Stimulated activated CD4-positive, alpha-beta T cell treated with anti-CD3 and anti-CD28 coated beads, TNF-alpha, amount 100 ng/mL, for 4 hours (primary cell): ENCODE results near the gene STARD5.
"Not testable (repeated sequence)": the region's sequence is repeated elsewhere in the genome, so short reads cannot be mapped to it uniquely, and the experiment has no call there.

ENCODE experiments used
- DNase-seq, 3 experiments: peaks; one replicate each; pipeline ENCODE4 v3.0.0-alpha.2; 2020; ENCODE audit warnings: low read depth in 3 of 3

Gene STARD5

GRCh38 chr15:81337713-81338157, 13.8 kb upstream of the STARD5 start:
- no peak for DNase-seq

DNA sequence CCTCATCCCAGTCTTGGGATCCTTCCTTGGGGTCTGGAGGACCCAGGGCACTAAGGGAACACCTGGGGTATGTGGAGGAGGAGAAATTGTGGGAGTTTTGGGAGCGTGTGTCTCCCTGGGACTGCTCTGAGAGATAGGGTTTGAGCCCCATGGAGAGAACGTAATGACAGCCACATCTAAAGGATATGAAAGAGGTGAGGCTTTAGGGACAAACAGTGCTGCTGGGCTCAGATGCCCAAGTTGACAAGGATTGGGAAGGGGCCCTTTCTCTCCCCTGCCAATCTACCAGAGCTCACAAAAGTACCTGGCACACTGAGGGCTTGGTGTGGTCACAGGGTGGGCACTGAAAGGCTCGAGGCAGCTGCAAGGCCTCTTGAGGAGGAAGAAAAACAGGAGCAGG, 13.3 kb upstream of the STARD5 start:
- no peak for DNase-seq

- peak in 1 of 3 experiments; percentile 12 for DNase-seq
Measured at GRCh38 chr15:81336568-81336967, 12.6 kb upstream of the STARD5 start.

DNA sequence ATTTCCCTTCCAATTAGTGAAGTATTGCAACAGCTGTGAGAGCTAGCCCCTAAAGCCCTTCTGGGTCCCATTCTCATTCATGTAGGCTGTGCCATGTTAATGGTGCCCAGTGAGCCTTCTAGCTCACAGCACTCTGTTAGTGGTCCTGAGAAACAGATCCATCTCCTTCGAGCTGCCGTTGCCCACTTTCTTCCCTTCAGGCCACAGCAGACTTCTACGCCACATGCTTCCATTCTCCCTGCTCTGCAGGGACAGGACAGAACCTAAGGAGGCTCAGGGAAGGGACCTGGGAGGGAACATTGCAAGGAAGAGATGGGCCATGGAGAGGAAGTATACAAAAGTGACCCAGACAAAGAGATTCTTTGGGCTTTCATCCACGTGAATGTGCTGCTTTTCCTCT, 11.7 kb upstream of the STARD5 start:
- no peak for DNase-seq

- DNase-seq, result no peak
Measured at GRCh38 chr15:81334768-81335435, 11.0 kb upstream of the STARD5 start.

DNA sequence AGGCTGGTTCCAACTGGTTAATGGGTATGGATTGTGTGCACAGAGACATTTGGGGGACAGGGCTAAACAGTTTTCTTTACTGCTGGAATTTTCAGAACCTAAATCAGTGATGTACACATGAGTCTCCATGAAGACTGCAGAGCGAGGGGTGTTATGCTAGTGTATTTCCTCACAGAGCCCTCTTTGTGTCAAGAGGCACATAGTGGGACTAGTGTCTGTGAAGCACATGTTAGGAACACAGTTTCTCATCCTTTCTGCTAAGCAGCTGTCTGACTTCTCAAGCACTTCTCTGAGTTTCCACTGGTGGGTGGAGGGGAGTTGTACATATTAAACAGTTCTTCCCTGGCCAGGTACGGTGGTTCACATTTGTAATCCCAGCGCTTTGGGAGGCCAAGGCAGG, 9.4 kb upstream of the STARD5 start:
- no peak for DNase-seq

DNA sequence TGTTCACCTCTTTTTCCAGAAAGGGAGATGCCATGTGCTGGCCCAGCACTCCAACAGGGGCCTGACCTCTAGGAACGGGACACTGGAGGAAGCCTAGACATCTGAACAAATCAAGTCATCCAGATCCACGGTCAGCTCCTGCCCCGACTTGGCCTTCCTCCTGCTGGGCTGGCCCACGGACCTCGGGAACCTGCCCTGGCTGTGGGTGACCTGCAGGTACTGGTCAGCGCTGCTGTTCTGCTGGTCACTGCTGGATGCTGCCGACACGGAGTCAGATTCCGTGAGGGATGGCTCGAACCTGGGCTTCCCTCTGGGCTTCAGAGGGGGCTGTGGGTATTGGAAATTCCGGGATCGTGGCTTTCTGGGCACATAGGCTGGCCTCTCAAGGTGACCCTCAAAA, 8.4 kb upstream of the STARD5 start:
- DNase-seq, result no peak

DNA sequence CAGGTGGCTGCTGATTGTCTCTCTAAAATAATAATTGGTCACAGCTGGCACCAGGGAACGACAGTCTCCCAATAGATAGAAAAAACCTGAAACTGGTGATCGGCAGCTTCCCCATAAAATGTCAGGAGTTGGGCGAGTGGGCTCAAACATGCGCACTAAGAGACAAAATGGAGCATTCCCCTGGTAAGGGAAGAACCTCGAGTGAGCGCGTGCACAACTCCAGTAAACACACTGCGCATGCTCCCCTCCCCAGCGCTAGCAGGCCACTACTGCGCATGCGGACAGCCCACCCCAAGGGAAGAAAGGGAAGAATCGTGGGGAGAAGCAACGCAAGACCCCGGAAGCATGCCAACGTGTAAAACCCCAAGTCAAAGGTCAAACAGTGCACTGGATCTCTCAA, 7.7 kb upstream of the STARD5 start:
- DNase-seq, result no peak

GRCh38 chr15:81331141-81331540, 7.2 kb upstream of the STARD5 start:
- not testable (repeated sequence) for DNase-seq

GRCh38 chr15:81330366-81331090, 6.6 kb upstream of the STARD5 start:
- no peak for DNase-seq

GRCh38 chr15:81329446-81329845, 5.5 kb upstream of the STARD5 start:
- no peak for DNase-seq

DNA sequence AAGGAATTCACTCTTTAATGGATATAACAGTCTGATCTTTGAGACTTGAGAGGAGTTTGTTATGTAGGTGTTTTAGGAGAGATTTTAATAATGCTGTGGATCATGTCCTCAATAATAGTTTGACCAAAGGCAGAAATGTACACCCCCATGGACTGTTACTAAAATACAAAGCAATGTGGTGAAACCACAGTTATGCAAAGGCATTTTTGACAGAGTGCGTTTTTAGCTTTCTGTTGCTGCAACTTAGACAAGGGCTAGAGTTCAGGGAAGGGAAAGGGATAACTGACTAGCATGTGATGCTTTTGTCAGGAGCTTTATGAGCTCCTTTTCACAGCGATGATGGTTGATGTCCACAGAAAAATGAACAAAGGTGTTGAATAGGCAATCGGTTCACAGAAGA, 3.6 kb upstream of the STARD5 start:
- no peak for DNase-seq

DNA sequence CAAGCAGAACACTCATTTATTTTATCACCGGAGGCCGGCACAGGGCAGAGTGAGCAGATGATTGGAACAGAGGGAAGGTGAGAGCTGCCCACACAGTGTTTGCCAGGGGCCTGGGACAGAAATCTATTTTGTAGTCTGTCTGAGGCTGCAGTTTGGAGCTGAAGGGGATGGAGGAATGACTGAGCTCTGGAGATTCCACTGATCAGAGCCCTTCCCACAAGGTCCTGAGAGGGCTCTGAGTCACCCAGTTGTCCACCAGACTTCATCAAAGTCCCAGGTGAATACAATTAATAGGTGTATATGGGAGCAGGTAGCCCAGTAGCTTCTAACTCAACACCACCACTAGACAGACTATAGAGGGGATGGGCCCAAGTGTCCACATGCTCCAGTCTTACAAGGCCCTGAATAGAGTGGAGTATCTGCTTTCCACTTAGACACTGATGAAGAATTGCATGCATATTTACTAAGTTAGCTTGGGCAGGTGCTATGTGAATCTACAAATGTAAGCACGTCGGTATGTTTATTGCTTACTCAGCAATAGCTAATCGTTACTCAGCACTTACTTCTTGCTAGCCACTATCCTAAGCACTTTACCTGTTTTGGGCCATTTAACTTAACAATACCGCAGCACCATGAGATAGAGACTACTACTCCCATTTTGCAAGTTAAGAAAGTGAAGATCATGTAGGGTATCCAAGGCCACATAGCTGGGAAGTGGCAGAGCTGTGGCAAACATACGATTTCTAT, 2.7 kb upstream of the STARD5 start:
- no peak for DNase-seq

DNA sequence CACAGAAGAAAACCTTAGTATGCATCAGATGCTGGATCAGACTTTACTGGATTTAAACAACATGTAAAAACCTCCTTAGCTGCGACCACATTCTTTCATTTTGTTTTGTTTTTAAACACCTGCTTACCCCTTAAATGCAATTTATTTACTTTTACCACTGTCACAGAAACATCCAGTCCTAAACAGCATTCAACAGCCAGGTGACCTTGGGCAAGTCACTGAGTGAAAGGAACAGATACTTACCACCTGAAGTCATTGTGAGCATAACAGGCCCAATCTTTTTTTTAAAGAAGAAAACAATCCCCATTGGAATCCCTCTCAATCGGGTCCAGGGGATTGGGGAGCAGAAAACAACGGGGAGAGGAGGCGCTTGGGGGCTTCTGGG, 390 bp downstream of the STARD5 start:
- no peak for DNase-seq

GRCh38 chr15:81322676-81323253, 1.2 kb downstream of the STARD5 start:
- DNase-seq, result no peak

GRCh38 chr15:81321667-81322066, 2.3 kb downstream of the STARD5 start:
- no peak for DNase-seq

DNA sequence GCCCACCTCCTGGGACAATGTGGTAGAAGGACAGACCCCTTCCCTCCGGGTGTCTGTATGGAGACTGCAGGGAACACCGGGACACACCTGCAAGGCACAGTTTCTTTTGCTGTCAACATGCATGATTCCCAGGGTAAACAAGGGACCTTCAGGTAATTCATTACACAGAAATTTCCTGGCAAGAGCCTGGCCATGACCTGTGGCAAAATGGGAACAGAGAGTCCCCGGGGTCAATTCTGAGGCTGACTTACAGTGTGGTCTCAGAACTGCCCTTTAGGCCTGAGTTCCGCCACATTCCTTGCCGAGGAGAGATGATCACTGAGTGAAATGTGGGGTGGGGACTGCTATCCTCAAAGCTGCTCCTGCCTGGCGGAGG, 6.3 kb downstream of the STARD5 start:
- DNase-seq, result no peak

DNA sequence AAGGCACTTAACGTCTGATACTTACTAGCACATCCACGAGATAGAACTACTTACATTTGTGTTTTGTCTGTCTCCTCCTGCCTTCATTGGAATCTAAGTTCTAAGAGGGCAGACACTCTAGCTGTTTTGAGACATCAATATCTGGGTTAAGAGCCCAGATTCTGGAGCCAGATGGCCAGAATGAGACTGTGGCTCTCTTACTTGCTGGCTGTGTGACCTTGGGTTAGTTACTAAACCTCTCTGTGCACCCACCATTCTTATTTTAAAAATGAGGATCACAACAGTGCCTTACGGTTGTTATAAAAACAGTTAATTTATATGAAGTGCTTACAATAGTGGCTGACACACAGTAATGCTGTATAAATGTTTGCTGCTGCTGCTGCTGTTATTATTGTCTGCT, 7.7 kb downstream of the STARD5 start:
- DNase-seq, result no peak

DNA sequence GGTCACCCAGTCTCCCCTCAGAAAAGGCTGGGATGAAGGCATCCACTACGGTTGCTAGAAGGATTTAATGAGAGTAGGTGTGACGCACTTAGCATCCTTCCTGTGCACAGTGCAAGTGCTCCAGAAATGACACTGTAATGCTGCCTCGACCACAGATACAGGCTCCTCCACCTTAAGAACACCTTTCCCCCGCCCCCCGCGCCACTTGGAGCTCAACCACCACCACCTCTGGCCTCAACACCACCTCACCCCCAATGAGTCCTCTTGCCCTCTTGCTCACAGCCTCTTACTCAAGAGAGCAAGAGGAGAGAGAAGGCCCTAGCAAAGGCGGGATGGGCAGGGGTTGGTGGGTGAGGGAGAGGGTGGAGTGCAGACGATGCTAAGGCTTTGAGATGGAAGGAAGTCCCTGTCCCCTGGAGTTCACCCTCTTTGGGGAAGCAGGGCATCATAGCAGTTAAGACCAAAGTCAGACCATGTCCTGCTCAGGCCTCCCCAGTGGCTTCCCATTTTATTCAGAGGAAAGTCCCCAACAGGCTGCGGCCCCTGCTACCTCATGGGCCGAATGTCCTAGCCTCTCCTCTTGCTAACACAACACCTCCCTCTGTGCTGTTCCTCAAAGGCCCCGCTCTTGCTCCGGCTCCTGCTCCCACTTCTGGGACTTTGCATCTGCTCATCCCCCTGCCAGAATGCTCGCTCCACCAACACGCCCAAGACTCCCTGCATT, 8.3 kb downstream of the STARD5 start:
- no peak for DNase-seq

- DNase-seq, result no peak
Measured at GRCh38 chr15:81314378-81314777, 9.6 kb downstream of the STARD5 start.

DNA sequence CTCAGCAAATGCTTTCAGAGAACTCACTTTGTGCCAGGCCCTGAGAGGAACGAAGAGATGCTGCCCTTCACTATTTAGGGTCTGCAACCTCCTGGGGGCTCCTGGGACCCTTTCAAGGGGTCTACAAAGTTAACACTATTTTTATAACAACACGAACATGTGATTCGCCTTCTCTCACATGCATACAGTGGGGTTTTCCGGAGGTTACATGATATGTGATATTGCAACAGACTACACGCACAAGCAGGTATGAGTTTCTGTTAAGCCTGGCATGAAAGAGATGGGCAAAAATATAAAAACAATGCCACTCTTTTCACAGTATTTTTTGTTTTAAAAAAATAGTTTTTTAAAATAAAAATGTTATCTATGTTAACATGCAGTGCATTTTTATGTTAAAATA, 10.3 kb downstream of the STARD5 start:
- DNase-seq, result no peak
